Activated B cell treated with CpG ODN at 0.5 μM for 24 hours (primary cell): ENCODE data around the gene ADPRH. TPM values are rescaled to one million over a fixed set of nuclear protein-coding genes. Genes with fewer than 3 reads are reported as not detected.

Experiments used
- ATAC-seq: fragments of 200-7000 bp; cut with Tn5 transposase; one replicate; pipeline ENCODE4 v1.10.0; 2021; ENCODE audit warnings: low read depth, mild to moderate bottlenecking, moderate library complexity
- CTCF ChIA-PET: fragments of 350-600 bp; sonication (Branson Sonifier 250); formaldehyde crosslinking; loops from one replicate; lab custom pipeline; 2021; ENCODE audit warnings: antibody characterized with exemption; lab: Charles Lee
- POLR2A ChIA-PET: fragments of 350-600 bp; sonication (Branson Sonifier 250); formaldehyde crosslinking; loops from one replicate; lab custom pipeline; 2021; ENCODE audit warnings: antibody characterized with exemption; lab: Charles Lee
- DNase-seq: peaks from one replicate; pipeline ENCODE4 v3.0.0; 2022
- H3K27ac Mint-ChIP-seq: one replicate; pipeline ENCODE4 v1.8.0; 2020; ENCODE audit warnings: mixed read lengths
- H3K27me3 Mint-ChIP-seq: one replicate; pipeline ENCODE4 v1.8.0; 2021; ENCODE audit warnings: mixed read lengths
- H3K36me3 Mint-ChIP-seq: one replicate; pipeline ENCODE4 v1.8.0; 2021; ENCODE audit warnings: low read depth, mixed read lengths
- H3K4me1 Mint-ChIP-seq: one replicate; pipeline ENCODE4 v1.8.0; 2021; ENCODE audit warnings: mixed read lengths
- H3K4me3 Mint-ChIP-seq: one replicate; pipeline ENCODE4 v1.8.0; 2020; ENCODE audit warnings: mild to moderate bottlenecking, mixed read lengths
- H3K9me3 Mint-ChIP-seq: one replicate; pipeline ENCODE4 v1.8.0; 2020; ENCODE audit warnings: mixed read lengths
- CTCF ChIP-seq: fragments of 200-600 bp; IDR thresholded peaks from one replicate; pipeline ENCODE4 v1.8.0; 2022; ENCODE audit warnings: antibody characterized with exemption, mild to moderate bottlenecking
- intact Hi-C: fragments of 100-400 bp; cut with micrococcal nuclease; formaldehyde crosslinking; loops from one replicate; pipeline ENCODE4 v1.15.1; 2024
- total RNA-seq: library from RNA; stranded (reverse); gene quantifications from 2 replicates; pipeline ENCODE4 v1.2.3, GENCODE V29; 2022

The ADPRH gene
- total RNA-seq, 1 donor from 2014 or later = 41.2 TPM

GRCh38 chr3:119626196-119626595 lies 46.9 kb downstream of the ADPRH start:
- CTCF ChIA-PET = interaction anchor here (2.3 kb wide), 1 partner anchor 37 kb away, joined by 7 read pairs; no protein-coding TSS in a partner anchor
- no peak for ATAC-seq
- peaks cover 60% of the 10 kb centered on the region for H3K4me1 Mint-ChIP-seq
- intact Hi-C loops = no loop called here
- no peak overlapping the region for H3K4me3 Mint-ChIP-seq
- POLR2A ChIA-PET = interaction anchor here (0.7 to 4.4 kb wide), 6 partner anchors 11 to 64 kb away, joined by 3 to 51 read pairs (median 5); no protein-coding TSS in a partner anchor
- no peaks in the 10 kb centered on the region for H3K9me3 Mint-ChIP-seq
- TF ChIP-seq CTCF = no peak
- H3K27ac Mint-ChIP-seq = peak overlapping the region; percentile 97
- H3K36me3 Mint-ChIP-seq = no peaks in the 10 kb centered on the region
- no peak for DNase-seq
- no peaks in the 10 kb centered on the region for H3K27me3 Mint-ChIP-seq

GRCh38 chr3:119627461-119627860 lies 48.2 kb downstream of the ADPRH start:
- Mint-ChIP-seq H3K36me3 (no peaks in the 10 kb centered on the region), H3K4me3 (peak overlapping the region; percentile 73), H3K27me3 (no peaks in the 10 kb centered on the region), H3K27ac (peak overlapping the region; percentile 97), H3K9me3 (no peaks in the 10 kb centered on the region), H3K4me1 (peaks cover 65% of the 10 kb centered on the region)
- no peak for TF ChIP-seq CTCF
- intact Hi-C loops = no loop called here
- CTCF ChIA-PET = interaction anchor here (0.6 to 2.3 kb wide), 5 partner anchors 10 to 102 kb away, joined by 3 to 7 read pairs (median 3); no protein-coding TSS in a partner anchor
- POLR2A ChIA-PET = interaction anchor here (0.6 to 4.4 kb wide), 14 partner anchors 10 to 332 kb away, joined by 3 to 51 read pairs (median 6); partner anchors contain the start of genes ADPRH, CD80, COX17 and TIMMDC1
- DNase-seq (peak; percentile 22), ATAC-seq (peak; percentile 12)

GRCh38 chr3:119628390-119628789 lies 49.1 kb downstream of the ADPRH start:
- intact Hi-C loops = loop anchor here (1.0 to 2.0 kb wide), 5 partner anchors 36 to 72 kb away; partner anchors contain the start of gene COX17
- POLR2A ChIA-PET = interaction anchor here (0.9 to 4.4 kb wide), 13 partner anchors 9 to 333 kb away, joined by 3 to 51 read pairs (median 7); partner anchors contain the start of genes ADPRH, CD80, COX17 and TIMMDC1
- Mint-ChIP-seq H3K27ac (peak overlapping the region; percentile 97), H3K27me3 (no peaks in the 10 kb centered on the region), H3K4me3 (peak overlapping the region; percentile 73), H3K9me3 (no peaks in the 10 kb centered on the region), H3K36me3 (no peaks in the 10 kb centered on the region), H3K4me1 (peaks cover 68% of the 10 kb centered on the region)
- peak; percentile 84 for ATAC-seq
- TF ChIP-seq CTCF = no peak
- DNase-seq = peak; percentile 43
- CTCF ChIA-PET = interaction anchor here (0.7 to 2.3 kb wide), 9 partner anchors 9 to 103 kb away, joined by 3 to 7 read pairs (median 3); partner anchors contain the start of gene CD80

GRCh38 chr3:119628816-119629445 lies 49.6 kb downstream of the ADPRH start:
- H3K27ac Mint-ChIP-seq = peak overlapping the region; percentile 97
- no peaks in the 10 kb centered on the region for H3K36me3 Mint-ChIP-seq
- no peak for TF ChIP-seq CTCF
- peaks cover 70% of the 10 kb centered on the region for H3K4me1 Mint-ChIP-seq
- H3K27me3 Mint-ChIP-seq = no peaks in the 10 kb centered on the region
- ChIA-PET CTCF (interaction anchor here (0.7 to 1.4 kb wide), 7 partner anchors 8 to 69 kb away, joined by 3 to 6 read pairs (median 3); partner anchors contain the start of gene CD80), POLR2A (interaction anchor here (0.9 to 4.4 kb wide), 12 partner anchors 9 to 131 kb away, joined by 3 to 51 read pairs (median 8); partner anchors contain the start of genes ADPRH, CD80, COX17 and TIMMDC1)
- intact Hi-C loops = loop anchor here (1.0 to 2.0 kb wide), 6 partner anchors 9 to 72 kb away; partner anchors contain the start of gene COX17
- no peaks in the 10 kb centered on the region for H3K9me3 Mint-ChIP-seq
- DNase-seq (peak; percentile 24), ATAC-seq (peak; percentile 69)
- H3K4me3 Mint-ChIP-seq = peak overlapping the region; percentile 73
